Fibroblast of lung (primary cell): ENCODE measurements around the gene N4BP2. TPM values are rescaled to one million over a fixed set of nuclear protein-coding genes. Genes with fewer than 3 reads are reported as not detected.

Experiments
- DNase-seq, 2 donors: peaks; one replicate each; pipeline versions ENCODE4 v3.0.0 to v3.0.0-alpha.2; 2010; ENCODE audit warnings: low read depth in 2 of 2
- H2AFZ ChIP-seq: 2 replicates; pipeline ENCODE4 v1.5.1; 2012; ENCODE audit warnings: low read length, control low read depth, inconsistent platforms
- H3K27ac ChIP-seq: 2 replicates; pipeline ENCODE4 v1.5.1; 2011; ENCODE audit warnings: low read length, control low read depth; ENCODE audit not compliant: insufficient read depth
- H3K27me3 ChIP-seq: 2 replicates; pipeline ENCODE4 v1.5.1; 2011; ENCODE audit warnings: mild to moderate bottlenecking, low read length; ENCODE audit not compliant: control insufficient read depth, insufficient read depth
- H3K36me3 ChIP-seq: 2 replicates; pipeline ENCODE4 v1.5.1; 2011; ENCODE audit warnings: low read length; ENCODE audit not compliant: control insufficient read depth, insufficient read depth
- H3K4me1 ChIP-seq: 2 replicates; pipeline ENCODE4 v1.5.1; 2011; ENCODE audit warnings: low read length; ENCODE audit not compliant: control insufficient read depth, insufficient read depth; ENCODE audit errors: extremely low read depth
- H3K4me2 ChIP-seq: 2 replicates; pipeline ENCODE4 v1.5.1; 2011; ENCODE audit warnings: low read length, control low read depth; ENCODE audit not compliant: insufficient read depth; ENCODE audit errors: extremely low read depth
- H3K4me3 ChIP-seq, 4 experiments: fragments of 200-600 bp in 1 of 4; sonication (generic) in 1 of 4; replicated peaks in 1 of 4; 2 replicates each; pipeline ENCODE4 v1.5.1; 2011 to 2016; ENCODE audit warnings: low read length in 4 of 4, low read depth in 3 of 4, mild to moderate bottlenecking in 3 of 4, control low read depth in 2 of 4, inconsistent platforms in 1 of 4, mixed read lengths in 1 of 4; ENCODE audit not compliant: insufficient read depth in 1 of 4; ENCODE audit errors: control extremely low read depth in 1 of 4
- H3K79me2 ChIP-seq: 2 replicates; pipeline ENCODE4 v1.5.1; 2012; ENCODE audit warnings: mild to moderate bottlenecking, low read length, inconsistent platforms; ENCODE audit not compliant: control insufficient read depth, insufficient read depth
- H3K9ac ChIP-seq: 2 replicates; pipeline ENCODE4 v1.5.1; 2011; ENCODE audit warnings: mild to moderate bottlenecking, low read length, control low read depth; ENCODE audit not compliant: insufficient read depth
- H3K9me3 ChIP-seq: 2 replicates; pipeline ENCODE4 v1.5.1; 2012; ENCODE audit warnings: low read depth, low read length; ENCODE audit not compliant: control insufficient read depth, insufficient read depth
- H4K20me1 ChIP-seq: 2 replicates; pipeline ENCODE4 v1.5.1; 2011; ENCODE audit warnings: low read length; ENCODE audit not compliant: control insufficient read depth, insufficient read depth; ENCODE audit errors: extremely low read depth
- CTCF ChIP-seq, 2 donors: IDR thresholded peaks in 1 of 2; conservative IDR thresholded peaks in 1 of 2; 1 replicate in 1 of 2; 2 replicates in 1 of 2; pipeline ENCODE4 v1.5.1; 2011 to 2012; ENCODE audit warnings: low read length in 2 of 2, control low read depth in 1 of 2, inconsistent platforms in 1 of 2, low read depth in 1 of 2, mild to moderate bottlenecking in 1 of 2
- EZH2 ChIP-seq: IDR thresholded peaks from 2 replicates; pipeline ENCODE4 v1.5.1; 2012; ENCODE audit warnings: low read length, control low read depth, mild to moderate bottlenecking; ENCODE audit errors: missing control alignments
- polyA plus RNA-seq, 2 donors: library from polyadenylated mRNA; depleted of rRNA in 1 of 2; stranded (reverse) in 1 of 2; unstranded in 1 of 2; fragments of >200 nt; gene quantifications; 2 replicates each; pipeline ENCODE4 v1.2.1, GENCODE V29; 2011 to 2012; ENCODE audit warnings: missing spikeins in 1 of 2
- total RNA-seq: library from RNA; depleted of rRNA; stranded (reverse); fragments of >200 nt; gene quantifications from 2 replicates; pipeline ENCODE4 v1.2.1, GENCODE V29; 2014

N4BP2 gene
- total and polyA plus RNA-seq, 2 donors (not counting 1 experiment from before 2014, with no cell fraction given) = 3.0 to 5.3 TPM

GRCh38 chr4:40124690-40125089 lies 68.0 kb downstream of the N4BP2 start:
- Histone ChIP-seq H3K4me2 (no peak overlapping the region), H3K79me2 (no peaks in the 10 kb centered on the region), H3K27ac (no peak overlapping the region), H3K9ac (no peak overlapping the region), H3K9me3 (no peaks in the 10 kb centered on the region), H3K4me3 (no peak overlapping the region), H3K4me1 (no peaks in the 10 kb centered on the region), H2AFZ (no peak overlapping the region), H3K27me3 (no peaks in the 10 kb centered on the region), H3K36me3 (no peaks in the 10 kb centered on the region), H4K20me1 (no peaks in the 10 kb centered on the region)
- DNase-seq = no peak
- TF ChIP-seq EZH2 (no peak), CTCF (conservative IDR thresholded peaks at IDR 0.05 in 1 of 2, IDR thresholded peaks at IDR 0.05 in 1 of 2; ENCODE audit: low read depth in 1 of 2, low read length in 2 of 2) (no peak)

GRCh38 chr4:40130401-40131036 lies 73.9 kb downstream of the N4BP2 start:
- Histone ChIP-seq H3K4me1 (no peaks in the 10 kb centered on the region), H3K27ac (no peak overlapping the region), H3K4me2 (no peak overlapping the region), H3K9me3 (no peaks in the 10 kb centered on the region), H3K27me3 (no peaks in the 10 kb centered on the region), H2AFZ (no peak overlapping the region), H3K79me2 (no peaks in the 10 kb centered on the region), H3K4me3 (no peak overlapping the region), H4K20me1 (no peaks in the 10 kb centered on the region), H3K36me3 (no peaks in the 10 kb centered on the region), H3K9ac (no peak overlapping the region)
- DNase-seq = no peak
- TF ChIP-seq CTCF (conservative IDR thresholded peaks at IDR 0.05 in 1 of 2, IDR thresholded peaks at IDR 0.05 in 1 of 2; ENCODE audit: low read depth in 1 of 2, low read length in 2 of 2) (no peak), EZH2 (no peak)

- no peak overlapping the region for H3K4me2 ChIP-seq
- no peak for DNase-seq
- H3K79me2 ChIP-seq = no peaks in the 10 kb centered on the region
- H3K27me3 ChIP-seq = no peaks in the 10 kb centered on the region
- H4K20me1 ChIP-seq = no peaks in the 10 kb centered on the region
- H3K9me3 ChIP-seq = no peaks in the 10 kb centered on the region
- H2AFZ ChIP-seq = no peak overlapping the region
- H3K4me1 ChIP-seq = no peaks in the 10 kb centered on the region
- H3K9ac ChIP-seq = no peak overlapping the region
- H3K36me3 ChIP-seq = no peaks in the 10 kb centered on the region
- no peak overlapping the region for H3K4me3 ChIP-seq
- H3K27ac ChIP-seq = no peak overlapping the region
- TF ChIP-seq CTCF (conservative IDR thresholded peaks at IDR 0.05 in 1 of 2, IDR thresholded peaks at IDR 0.05 in 1 of 2; ENCODE audit: low read depth in 1 of 2, low read length in 2 of 2) (no peak), EZH2 (no peak)
Measured at GRCh38 chr4:40132816-40133215, 76.2 kb downstream of the N4BP2 start.
